GM19372 (cell line): ENCODE data around the gene CHST2.
A peak's percentile ranks its signal among the peaks of the same experiment; 100 is the strongest.

ENCODE experiments used
- ATAC-seq: cut with Tn5 transposase; IDR thresholded peaks from one replicate; pipeline ENCODE4 v1.9.1; 2021; ENCODE audit warnings: mild to moderate bottlenecking, low read depth, moderate library complexity; ENCODE audit not compliant: unreplicated experiment

CHST2 gene

DNA sequence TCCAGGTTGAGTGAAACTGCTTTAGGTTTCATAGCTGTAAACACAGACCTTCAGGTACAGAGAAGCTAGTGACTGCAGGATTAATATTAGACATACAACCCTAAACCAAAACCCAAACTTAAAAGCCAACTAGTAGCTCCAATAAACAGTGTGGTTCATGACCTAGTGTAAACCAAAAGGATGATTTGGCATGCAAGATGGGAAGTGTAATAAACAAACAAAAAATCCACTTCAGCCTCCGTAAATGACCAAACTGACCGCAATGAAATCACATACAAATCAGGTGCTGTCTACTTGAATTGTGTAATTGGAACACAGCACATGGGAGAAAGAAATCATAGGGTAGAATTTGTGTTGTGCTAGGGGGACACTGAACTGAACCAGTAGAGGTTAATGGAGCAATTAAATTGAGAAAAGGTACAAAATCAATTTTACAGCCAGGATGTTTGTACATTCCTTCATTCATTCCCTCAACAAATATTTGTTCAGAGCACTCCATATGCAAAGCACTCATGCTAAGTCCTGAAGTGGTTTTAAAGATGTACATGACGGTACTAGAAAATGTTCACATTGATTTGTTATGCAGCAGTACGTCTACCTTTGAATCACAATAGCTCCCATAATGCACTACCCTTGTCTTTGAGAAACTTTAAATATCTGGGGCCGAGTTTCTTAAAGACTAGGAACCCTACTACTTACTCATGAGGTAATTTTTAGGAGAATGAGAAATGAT lies 21.4 kb upstream of the CHST2 start:
- no peak for ATAC-seq

DNA sequence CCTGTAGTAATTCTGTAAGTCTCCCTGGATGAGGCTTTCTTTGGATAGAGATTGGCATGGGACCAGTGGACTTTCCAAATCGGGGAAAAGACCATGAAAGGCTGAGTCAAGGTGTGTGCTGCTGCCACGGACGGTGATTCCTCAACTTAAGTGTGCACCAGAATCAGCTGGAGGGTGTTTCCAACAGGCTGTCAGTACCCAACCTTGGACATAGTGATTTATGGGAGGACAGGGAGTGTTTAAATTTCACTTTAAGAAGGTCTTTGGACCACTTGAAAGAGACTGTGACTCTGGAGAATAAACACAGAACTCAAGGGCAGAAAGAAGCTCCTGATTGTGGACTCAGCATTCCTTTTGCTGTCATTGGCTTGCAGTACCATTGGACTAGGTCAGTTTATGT lies 20.4 kb upstream of the CHST2 start:
- no peak for ATAC-seq

DNA sequence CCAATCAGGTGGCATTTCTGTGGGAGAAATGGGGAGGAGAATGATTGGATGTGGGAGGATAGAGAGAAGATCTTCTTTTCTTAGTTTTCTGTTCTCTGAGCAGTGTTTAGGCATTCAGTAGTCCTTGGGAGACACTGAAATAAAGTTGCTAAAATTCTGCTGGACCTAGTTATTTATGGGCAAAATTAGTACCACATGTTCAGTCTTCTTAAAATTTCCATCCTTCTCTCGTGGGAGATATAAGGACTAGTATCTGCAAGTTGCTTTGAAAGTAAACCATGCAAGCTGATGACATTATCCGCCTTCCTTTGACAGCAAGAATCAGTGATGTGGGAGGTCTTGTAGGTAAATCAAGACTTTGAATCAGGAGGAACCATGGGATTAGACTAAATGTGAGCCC lies 19.9 kb upstream of the CHST2 start:
- no peak for ATAC-seq

DNA sequence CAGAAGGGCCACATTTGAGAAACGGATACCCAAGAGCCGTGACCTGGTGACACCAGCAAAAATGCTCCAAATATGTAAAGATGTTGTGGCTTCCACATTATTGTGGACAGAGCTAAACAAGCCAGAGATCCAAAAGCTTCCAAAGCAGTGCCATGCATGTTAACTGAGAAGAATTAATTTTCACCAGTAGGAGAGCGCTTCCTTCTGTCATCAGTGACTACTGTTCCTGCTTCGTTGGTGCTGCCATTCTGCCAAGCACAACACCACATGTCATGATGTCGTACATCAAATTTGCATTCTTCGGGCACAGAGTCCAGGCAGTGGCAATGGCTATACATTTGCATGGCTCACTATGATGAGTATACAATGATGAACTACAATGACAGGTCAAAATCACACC lies 19.1 kb upstream of the CHST2 start:
- ATAC-seq: no peak

DNA sequence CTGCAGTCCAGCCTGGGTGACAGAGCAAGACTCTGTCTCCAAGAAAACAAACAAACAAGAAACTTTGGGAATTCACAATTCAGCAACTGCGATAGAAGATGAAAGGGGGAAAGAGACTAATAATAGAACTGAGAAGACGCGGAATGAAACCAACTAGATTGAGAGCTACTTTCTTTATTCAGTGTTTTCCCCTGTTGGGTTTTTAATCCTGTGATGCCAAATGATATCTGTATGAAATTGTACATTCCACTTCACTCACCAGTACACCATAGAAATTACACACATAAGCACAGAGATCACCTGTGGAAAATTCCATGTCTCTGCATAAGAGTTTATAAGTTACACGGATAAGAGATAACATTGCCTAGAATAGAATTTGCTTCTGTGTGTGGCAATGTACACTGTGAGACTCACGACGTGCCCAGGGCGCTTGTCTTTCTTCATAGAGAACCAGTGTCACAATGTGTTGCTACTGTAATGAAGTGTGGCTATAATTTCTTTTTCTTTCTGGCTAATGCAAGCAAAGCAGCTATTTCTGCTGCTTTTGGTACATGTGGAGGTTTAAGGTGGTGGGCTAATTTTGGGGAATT lies 17.7 kb upstream of the CHST2 start:
- ATAC-seq: no peak

DNA sequence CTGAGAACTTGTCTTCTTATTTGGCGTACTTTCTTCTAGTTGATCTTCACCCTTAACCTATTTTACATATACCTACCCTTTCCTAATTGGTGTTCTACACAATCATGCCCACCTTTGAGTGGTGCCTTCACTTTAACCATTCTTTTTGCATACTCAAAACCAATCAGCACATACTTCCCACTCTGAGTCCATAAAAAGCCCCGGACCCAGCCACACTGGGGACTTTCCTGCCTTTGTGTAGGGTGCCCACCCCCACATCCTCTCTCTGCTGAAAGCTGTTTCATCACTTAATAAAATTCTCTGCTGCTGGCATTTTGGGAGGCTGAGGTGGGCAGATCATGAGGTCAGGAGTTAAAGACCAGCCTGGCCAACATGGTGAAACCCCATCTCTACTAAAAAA lies 15.9 kb upstream of the CHST2 start:
- no peak for ATAC-seq

DNA sequence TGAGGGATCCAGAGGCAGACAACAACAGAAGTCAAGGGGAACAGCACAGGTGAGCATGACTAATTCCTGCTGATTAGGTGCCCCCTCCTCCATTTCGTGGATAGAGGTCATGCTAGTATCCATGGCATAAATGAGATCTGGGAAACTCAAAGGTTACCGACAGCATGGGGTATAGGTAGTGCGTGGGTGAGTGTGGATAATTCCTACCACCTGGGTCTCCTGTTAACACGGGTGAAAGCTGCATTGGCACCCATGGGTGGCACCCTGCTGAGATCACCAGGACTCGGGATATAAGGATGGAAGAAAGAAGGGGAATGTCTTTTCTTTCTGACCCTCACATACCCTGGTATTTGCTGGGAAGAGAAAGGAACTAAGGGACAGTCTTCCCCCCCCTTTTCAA lies 14.4 kb upstream of the CHST2 start:
- ATAC-seq: no peak

DNA sequence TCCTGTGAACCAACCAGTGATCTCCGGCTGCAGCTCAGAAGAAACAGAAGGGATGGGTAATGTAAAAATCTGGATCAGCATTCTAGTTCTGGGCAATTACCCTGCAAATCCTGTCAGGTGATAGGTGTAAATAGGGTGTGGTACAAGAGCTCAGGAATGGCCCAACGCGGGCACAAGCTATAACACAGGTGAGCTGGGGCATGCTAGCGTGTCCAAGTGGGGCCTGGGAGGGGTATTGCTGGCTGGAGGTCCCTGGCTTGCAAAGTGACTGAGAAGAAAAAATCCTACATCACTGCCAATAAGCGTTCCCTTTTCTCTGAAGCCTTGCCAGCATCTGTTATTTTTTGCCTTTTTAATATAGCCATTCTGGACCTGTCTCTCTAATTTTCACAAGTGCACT lies 9.7 kb upstream of the CHST2 start:
- ATAC-seq: no peak

DNA sequence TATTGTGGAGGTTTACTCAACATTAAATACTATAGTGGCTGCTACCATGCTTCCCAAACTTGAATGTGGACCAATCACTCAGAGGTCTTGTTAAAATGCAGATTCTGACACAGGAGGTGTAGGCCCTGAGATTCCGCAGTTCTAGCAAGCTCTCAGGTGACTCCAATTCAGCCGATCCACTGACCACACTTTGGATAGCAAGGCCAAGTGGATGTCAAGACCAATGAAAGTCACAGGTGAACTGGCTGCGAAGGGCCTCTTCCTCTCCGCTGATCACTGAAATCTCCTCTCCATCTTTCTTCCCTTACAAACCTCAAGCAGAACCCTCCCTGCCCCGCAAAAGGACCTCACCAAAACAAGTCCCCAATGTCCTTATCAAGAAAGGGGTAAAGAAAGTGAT lies 9.2 kb upstream of the CHST2 start:
- no peak for ATAC-seq

DNA sequence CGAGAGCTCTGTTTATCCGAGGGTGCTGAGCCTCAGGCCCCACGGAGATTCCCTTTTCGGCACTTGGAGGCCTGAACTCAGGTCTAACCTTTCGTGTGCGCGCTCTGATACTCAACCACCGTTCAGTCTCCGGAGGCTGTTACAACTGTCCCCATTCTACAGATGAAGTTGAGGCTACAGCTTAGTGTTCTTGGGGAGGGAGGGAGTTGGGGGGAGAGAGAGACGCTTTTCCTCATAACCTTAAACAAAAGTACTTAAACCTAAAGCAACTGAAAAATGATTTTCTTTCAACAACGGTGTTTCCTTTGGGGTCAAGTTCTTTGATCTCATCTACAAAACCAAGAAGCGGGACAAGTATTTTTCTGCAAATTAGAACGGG lies 952 bp upstream of the CHST2 start:
- no peak for ATAC-seq

DNA sequence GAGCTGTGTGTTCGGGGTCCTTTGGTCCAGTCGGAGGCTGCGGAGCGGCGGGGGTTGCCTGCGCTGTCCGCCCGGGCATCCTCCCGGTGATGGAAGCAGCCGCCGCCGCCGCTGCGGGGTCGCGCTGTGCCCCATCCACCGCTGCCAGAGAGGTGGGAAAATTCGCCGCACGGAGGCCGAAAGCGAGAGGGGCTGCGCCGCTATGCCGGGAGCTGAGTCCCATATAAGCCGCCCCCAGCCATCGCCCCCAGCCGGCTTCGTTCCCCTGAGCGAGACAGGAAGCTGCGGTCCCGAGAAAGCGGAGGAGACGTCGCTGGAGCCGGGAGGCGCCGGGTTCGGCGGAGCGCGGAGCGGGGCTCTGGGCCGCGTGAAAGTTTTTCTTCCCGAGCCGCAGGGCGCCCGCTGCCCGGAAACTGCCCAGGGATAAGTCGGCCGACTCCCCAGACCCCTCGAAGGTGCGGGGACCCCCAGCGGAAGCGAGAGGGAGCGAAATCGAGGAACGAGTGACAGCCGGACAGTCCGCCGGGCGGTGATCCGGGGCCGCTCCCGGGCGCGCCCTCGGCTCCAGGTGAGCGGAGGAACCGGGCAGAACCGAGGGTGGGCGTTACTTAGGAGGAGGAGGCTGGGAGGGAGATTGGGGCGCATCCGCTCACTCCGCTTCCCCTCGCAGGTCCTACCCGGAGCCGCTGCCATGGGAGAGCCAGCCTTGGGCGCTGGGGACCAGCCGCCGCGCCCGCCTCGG lies 574 bp downstream of the CHST2 start:
- peak; percentile 2 for ATAC-seq

DNA sequence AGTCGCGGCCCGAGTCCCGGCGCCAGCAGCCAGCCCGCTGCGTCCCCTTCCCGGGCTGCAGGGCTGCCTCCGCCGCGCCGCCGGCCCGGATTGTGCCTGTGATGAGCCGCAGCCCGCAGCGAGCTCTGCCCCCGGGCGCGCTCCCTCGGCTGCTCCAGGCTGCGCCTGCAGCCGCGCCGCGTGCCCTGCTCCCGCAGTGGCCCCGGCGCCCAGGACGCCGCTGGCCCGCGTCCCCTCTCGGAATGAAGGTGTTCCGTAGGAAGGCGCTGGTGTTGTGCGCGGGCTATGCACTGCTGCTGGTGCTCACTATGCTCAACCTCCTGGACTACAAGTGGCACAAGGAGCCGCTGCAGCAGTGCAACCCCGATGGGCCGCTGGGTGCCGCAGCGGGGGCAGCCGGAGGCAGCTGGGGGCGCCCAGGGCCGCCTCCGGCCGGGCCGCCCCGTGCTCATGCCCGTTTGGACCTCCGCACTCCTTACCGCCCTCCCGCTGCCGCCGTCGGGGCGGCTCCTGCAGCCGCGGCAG lies 1.2 kb downstream of the CHST2 start:
- peak; percentile 28 for ATAC-seq

DNA sequence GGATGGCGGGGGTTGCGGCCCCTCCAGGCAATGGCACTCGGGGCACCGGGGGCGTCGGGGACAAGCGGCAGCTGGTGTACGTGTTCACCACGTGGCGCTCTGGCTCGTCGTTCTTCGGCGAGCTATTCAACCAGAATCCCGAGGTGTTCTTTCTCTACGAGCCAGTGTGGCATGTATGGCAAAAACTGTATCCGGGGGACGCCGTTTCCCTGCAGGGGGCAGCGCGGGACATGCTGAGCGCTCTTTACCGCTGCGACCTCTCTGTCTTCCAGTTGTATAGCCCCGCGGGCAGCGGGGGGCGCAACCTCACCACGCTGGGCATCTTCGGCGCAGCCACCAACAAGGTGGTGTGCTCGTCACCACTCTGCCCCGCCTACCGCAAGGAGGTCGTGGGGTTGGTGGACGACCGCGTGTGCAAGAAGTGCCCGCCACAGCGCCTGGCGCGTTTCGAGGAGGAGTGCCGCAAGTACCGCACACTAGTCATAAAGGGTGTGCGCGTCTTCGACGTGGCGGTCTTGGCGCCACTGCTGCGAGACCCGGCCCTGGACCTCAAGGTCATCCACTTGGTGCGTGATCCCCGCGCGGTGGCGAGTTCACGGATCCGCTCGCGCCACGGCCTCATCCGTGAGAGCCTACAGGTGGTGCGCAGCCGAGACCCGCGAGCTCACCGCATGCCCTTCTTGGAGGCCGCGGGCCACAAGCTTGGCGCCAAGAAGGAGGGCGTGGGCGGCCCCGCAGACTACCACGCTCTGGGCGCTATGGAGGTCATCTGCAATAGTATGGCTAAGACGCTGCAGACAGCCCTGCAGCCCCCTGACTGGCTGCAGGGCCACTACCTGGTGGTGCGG lies 1.9 kb downstream of the CHST2 start:
- peak; percentile 7 for ATAC-seq

DNA sequence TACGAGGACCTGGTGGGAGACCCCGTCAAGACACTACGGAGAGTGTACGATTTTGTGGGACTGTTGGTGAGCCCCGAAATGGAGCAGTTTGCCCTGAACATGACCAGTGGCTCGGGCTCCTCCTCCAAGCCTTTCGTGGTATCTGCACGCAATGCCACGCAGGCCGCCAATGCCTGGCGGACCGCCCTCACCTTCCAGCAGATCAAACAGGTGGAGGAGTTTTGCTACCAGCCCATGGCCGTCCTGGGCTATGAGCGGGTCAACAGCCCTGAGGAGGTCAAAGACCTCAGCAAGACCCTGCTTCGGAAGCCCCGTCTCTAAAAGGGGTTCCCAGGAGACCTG lies 2.5 kb downstream of the CHST2 start:
- no peak for ATAC-seq

DNA sequence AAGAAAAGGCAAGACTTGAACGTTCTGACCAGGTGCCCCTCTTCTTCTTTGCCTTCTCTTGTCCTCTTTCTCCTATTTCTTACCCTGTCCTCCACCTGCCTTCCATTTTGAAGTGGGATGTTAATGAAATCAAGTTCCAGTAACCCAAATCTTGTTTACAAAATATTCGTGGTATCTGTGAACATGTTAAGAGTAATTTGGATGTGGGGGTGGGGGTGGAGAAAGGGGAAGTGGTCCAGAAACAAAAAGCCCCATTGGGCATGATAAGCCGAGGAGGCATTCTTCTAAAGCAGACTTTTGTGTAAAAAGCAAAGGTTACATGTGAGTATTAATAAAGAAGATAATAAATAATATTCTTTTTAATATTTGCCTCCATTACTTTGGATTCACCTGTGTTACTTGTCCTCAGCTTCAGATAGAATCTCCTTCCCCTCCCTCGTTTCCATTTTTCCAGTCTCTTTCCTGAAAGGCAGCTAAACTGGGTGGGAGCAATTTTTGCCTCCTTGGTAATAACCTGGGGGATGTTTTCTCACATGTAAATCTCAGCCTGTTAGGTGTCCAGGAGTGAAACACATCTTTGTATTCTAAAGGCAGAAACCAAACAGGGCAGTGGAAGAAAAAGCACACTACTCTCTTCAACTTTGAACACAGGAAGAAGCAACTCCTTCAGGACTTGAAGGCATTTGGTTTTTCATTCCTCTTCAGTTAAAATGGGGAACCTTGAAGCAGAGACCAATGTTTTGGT lies 3.2 kb downstream of the CHST2 start:
- ATAC-seq: no peak

DNA sequence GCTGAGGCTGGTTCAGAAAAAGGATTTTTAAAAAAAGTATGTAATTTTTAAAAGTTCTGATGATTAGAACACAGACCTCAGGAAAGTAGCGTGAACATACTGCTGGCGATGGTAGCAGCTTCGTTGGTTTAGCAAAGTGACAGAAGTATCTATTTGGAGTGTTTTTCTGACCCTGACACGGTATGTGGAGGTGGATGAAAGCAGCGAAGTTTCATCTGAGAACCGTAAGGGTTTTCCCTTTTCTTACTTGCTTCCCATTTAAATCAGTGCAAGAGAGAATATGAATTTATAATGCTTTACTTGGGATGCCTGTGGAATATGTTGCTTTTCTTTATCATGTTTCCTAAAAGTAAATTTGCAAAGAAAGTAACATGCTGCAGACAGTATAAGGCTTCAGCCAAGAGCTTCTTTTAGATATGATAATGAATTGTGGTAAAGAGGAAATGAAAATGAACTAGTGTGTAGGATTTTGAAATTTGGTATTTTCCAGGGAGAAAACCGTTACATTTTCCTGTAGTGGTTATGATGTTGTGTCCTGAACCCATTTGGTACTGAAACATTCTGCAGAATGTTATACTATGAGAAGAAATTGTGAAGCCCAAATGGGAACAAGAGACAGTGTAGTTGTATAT lies 3.9 kb downstream of the CHST2 start:
- peak; percentile 29 for ATAC-seq

DNA sequence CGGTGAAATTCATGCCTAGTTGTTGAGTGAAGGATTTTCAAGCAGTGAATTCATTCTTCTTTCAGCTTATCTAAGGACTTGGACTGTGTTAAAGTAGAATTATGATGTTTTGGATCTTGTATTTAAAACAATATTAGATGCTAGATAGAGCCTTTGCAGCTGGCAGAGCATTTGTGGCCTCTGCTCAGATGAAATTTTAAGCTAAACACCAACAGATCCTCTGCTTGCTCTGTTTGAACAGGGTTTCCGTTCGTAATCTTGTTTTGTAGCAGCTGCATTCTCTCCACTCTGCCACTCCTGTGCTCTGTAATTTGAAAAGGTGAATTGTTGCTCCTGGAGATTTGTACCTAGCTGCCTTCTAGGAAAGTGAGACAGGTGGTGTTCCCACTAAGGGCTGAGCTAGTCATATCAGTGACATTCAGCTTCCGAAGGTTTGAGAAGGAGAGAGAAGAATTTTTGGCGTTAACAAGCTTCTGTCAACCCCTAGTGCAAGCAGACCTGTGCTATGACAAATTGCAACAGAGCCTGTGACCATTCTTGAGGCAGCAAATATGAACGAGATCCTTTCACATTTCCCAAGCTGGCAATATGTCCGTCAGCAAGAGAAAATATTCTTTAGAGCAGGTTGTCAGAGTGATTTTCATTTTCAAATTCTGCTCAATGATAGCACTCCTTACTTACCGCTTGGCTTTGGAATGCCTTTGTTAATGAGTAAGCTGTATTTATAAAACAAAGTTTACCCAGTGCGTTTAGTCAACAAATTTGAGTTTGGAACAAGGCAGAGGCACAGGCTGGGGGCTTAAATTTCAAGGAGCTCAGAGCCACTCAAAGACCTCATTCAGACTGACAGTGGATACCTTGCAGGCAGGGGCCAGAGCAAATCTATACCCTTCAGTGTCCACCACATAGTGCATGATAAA lies 5.3 kb downstream of the CHST2 start:
- no peak for ATAC-seq

DNA sequence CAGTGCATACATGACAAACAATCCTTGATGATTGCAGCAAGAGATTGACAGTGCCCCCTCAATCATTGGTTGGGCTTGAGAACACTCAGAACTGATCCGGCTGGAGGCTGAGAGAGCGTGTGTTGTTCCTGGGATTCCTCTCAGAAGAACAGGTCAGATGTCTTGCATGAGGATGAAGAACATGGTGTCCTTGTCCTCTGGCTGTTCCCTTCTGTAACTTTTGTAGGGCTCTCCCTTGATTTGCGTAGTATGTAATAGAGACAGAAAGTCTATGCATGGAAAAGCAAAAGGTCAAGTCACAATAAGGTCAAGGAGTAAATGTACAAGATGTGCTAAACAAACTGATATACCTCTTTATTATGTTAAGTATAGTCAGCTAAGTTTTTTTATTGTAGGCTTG lies 8.2 kb downstream of the CHST2 start:
- ATAC-seq: no peak
